Right atrium auricular region (tissue), 2 donors: ENCODE data around the gene LATS1. TPM values are rescaled to one million over a fixed set of nuclear protein-coding genes. Genes with fewer than 3 reads are reported as not detected.

Source experiments
- DNase-seq: peaks from one replicate; pipeline ENCODE4 v3.0.0-alpha.2; 2019; ENCODE audit warnings: low spot score
- H3K27ac ChIP-seq, 2 donors: fragments of 200-600 bp; sonication (generic); 1 replicate in 1 of 2; 2 replicates in 1 of 2; pipeline ENCODE4 v1.5.1; 2016 to 2019
- H3K27me3 ChIP-seq, 2 donors: fragments of 200-600 bp; sonication (generic); one replicate each; pipeline versions ENCODE4 v1.5.1 to v1.6.0; 2017 to 2019
- H3K36me3 ChIP-seq: fragments of 200-600 bp; sonication (generic); one replicate; pipeline ENCODE4 v1.5.1; 2016
- H3K4me1 ChIP-seq, 2 donors: fragments of 200-600 bp; sonication (generic); one replicate each; pipeline versions ENCODE4 v1.5.1 to v1.6.0; 2017 to 2019
- H3K4me3 ChIP-seq, 2 donors: fragments of 200-600 bp; sonication (generic); 1 replicate in 1 of 2; 2 replicates in 1 of 2; pipeline ENCODE4 v1.5.1; 2017 to 2019; ENCODE audit warnings: mild to moderate bottlenecking in 1 of 2, moderate library complexity in 1 of 2
- H3K9me3 ChIP-seq, 2 donors: fragments of 200-600 bp; sonication (generic); one replicate each; pipeline ENCODE4 v1.5.1; 2019
- total RNA-seq, 2 donors: library from RNA; depleted of rRNA; stranded (reverse); fragments of >200 nt; gene quantifications; one replicate each; pipeline ENCODE4 v1.1.0, GENCODE V29; 2016
- TF ChIP-seq, protein P1 (sequence below), 2 donors: fragments of 200-600 bp; sonication (generic); IDR thresholded peaks; one replicate each; pipeline ENCODE4 v1.5.1; 2019; ENCODE audit warnings: antibody characterized with exemption in 2 of 2

LATS1 gene
- total RNA-seq, 2 donors from 2014 or later = 10.5 to 13.7 TPM

DNA sequence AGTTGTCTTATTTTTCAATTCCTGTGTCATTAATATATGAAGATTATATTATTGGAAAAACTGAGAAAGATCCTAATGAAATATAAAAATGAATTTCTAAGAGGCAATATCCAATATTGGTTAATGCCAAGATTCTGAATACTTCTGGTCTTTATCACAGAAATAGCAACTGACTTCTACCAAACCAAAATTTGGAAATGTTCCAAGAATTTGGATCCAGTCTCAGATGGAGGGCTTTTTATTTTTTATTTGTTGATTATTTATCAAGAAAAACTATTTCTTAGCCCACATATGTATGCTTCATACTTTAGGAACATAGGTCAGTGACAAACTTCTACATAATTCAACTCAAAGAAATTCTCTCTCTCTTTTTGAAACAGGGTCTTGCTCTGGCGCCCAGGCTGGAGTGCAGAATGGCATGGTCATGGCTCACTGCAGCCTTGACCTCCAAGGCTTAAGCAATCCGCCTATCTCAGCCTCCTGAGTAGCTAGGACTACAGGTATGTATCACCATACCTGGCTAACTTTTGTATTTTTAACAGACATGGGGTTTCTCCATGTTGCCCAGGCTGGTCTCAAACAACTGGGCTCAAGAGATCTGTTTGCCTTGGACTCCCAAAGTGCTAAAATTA, 15.3 kb upstream of the LATS1 start:
- no peaks in the 10 kb centered on the region for H3K4me1 ChIP-seq
- TF ChIP-seq, protein P1, sequence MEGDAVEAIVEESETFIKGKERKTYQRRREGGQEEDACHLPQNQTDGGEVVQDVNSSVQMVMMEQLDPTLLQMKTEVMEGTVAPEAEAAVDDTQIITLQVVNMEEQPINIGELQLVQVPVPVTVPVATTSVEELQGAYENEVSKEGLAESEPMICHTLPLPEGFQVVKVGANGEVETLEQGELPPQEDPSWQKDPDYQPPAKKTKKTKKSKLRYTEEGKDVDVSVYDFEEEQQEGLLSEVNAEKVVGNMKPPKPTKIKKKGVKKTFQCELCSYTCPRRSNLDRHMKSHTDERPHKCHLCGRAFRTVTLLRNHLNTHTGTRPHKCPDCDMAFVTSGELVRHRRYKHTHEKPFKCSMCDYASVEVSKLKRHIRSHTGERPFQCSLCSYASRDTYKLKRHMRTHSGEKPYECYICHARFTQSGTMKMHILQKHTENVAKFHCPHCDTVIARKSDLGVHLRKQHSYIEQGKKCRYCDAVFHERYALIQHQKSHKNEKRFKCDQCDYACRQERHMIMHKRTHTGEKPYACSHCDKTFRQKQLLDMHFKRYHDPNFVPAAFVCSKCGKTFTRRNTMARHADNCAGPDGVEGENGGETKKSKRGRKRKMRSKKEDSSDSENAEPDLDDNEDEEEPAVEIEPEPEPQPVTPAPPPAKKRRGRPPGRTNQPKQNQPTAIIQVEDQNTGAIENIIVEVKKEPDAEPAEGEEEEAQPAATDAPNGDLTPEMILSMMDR (IDR thresholded peaks at IDR 0.05) = no peak
- H3K9me3 ChIP-seq = no peaks in the 10 kb centered on the region
- no peak overlapping the region for H3K4me3 ChIP-seq
- H3K36me3 ChIP-seq = peaks cover 60% of the 10 kb centered on the region
- H3K27ac ChIP-seq = no peak overlapping the region
- no peak for DNase-seq
- H3K27me3 ChIP-seq = no peaks in the 10 kb centered on the region

GRCh38 chr6:149729824-149730223, 11.9 kb upstream of the LATS1 start:
- Histone ChIP-seq H3K36me3 (peaks cover 42% of the 10 kb centered on the region), H3K27me3 (no peaks in the 10 kb centered on the region), H3K9me3 (no peaks in the 10 kb centered on the region), H3K27ac (no peak overlapping the region), H3K4me1 (no peaks in the 10 kb centered on the region), H3K4me3 (no peak overlapping the region)
- DNase-seq = no peak
- TF ChIP-seq, protein P1 (IDR thresholded peaks at IDR 0.05) = no peak

DNA sequence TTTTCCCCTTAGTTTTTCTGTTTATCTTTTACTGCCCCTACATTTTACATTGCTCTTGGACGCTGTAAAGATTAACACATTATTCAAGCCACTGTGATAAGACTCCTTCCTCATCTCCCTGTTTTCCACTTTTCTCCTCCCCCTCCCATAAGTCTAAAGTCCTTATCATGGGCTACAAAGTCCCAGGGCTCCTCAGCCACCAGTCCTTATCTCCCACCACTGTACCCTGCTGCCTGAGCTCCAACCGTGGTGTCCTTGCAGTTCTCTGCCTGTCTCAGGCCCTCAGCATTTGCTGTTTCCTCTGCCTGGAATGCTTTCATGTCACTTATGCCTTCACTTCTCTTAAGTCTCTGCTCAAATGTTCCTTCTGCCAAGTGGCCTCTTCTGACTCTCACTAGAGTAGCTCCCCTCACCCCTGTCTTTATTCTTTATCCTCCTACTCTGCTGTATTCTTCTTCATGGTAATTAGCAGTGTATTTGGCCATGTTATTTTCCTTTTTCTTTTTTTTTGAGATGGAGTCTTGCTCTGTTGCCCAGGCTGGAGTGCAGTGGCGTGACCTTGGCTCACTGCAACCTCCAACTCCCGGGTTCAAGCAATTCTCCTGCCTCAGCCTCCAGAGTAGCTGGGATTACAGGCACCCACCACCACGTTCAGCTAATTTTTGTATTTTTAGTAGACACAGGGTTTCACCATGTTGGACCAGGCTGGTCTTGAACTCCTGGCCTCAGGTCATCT, 10.8 kb upstream of the LATS1 start:
- TF ChIP-seq, protein P1 (IDR thresholded peaks at IDR 0.05) = no peak
- no peak overlapping the region for H3K27ac ChIP-seq
- H3K27me3 ChIP-seq = no peaks in the 10 kb centered on the region
- peaks cover 33% of the 10 kb centered on the region for H3K36me3 ChIP-seq
- no peak for DNase-seq
- no peaks in the 10 kb centered on the region for H3K4me1 ChIP-seq
- H3K4me3 ChIP-seq = no peak overlapping the region
- H3K9me3 ChIP-seq = no peaks in the 10 kb centered on the region

DNA sequence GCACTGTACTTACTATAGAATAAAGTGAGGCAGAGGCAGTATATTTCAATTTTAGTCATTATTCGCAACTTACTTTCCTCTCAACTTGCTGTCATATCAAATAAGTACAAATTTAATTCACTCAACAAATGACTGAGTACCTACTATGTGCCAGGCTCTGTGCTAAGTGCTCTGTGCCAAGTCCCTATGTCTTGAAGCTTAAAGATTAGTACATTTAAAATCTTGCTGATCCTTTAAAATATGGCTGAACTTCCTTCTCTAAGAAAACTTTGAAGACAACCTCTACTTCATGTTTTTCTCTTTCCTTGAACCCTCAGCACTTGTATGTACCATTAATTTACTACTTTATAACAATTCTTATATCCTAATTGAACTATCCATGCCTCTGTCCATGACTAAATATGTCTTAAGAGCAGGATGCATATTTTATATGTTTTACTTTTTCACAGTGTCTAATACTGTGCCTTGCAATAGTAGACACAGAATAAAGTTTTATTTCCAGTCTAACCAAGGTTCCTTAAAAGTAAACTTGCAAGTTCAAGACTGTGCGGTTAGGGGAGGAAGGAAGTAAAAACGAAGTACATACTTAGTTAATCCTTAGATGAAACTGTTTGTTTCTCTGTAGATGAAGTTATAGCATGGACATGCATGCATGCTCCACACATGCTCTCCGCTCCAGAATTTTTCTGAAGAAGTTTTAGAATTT, 10.0 kb upstream of the LATS1 start:
- DNase-seq = no peak
- TF ChIP-seq, protein P1 (IDR thresholded peaks at IDR 0.05) = no peak
- H3K27me3 ChIP-seq = no peaks in the 10 kb centered on the region
- no peak overlapping the region for H3K4me3 ChIP-seq
- H3K27ac ChIP-seq = no peak overlapping the region
- peaks cover 33% of the 10 kb centered on the region for H3K36me3 ChIP-seq
- H3K4me1 ChIP-seq = no peaks in the 10 kb centered on the region
- no peaks in the 10 kb centered on the region for H3K9me3 ChIP-seq

DNA sequence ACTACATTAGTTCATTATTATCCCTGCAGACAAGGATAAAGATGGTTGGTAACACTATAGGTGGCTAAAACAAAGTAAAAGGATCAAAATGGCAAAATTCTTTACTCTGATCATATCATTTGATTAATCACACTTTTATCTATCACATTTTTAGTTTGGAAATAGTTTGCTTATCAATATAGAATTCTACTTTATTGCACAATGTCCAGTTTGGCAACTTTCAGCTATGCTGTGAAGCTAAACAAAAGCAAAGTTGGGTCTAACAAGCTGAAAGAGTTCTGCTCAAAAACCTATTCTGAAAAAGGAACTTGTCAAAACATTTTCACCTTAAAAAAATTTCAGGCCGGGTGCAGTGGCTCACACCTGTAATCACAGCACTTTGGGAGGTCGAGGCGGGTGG, 7.9 kb upstream of the LATS1 start:
- no peaks in the 10 kb centered on the region for H3K9me3 ChIP-seq
- peaks cover 26% of the 10 kb centered on the region for H3K36me3 ChIP-seq
- no peak overlapping the region for H3K4me3 ChIP-seq
- no peaks in the 10 kb centered on the region for H3K27me3 ChIP-seq
- H3K27ac ChIP-seq = no peak overlapping the region
- TF ChIP-seq, protein P1 (IDR thresholded peaks at IDR 0.05) = no peak
- no peak for DNase-seq
- H3K4me1 ChIP-seq = no peaks in the 10 kb centered on the region
